H1 (cell line): Measurements from ENCODE around the gene SYT14.

Experiments
- FOSL1 ChIP-seq: IDR thresholded peaks from 2 replicates; pipeline ENCODE4 v1.6.1; 2011; ENCODE audit warnings: mild to moderate bottlenecking, low read depth, low read length, moderate library complexity; ENCODE audit not compliant: insufficient read depth
- JUN ChIP-seq: IDR thresholded peaks from 2 replicates; pipeline ENCODE4 v1.6.1; 2011; ENCODE audit warnings: low read depth, mild to moderate bottlenecking, improper control_type of control experiment, low read length
- POLR2A ChIP-seq, 2 experiments: IDR thresholded peaks; 1 replicate in 1 of 2; 2 replicates in 1 of 2; pipeline ENCODE4 v1.6.1; 2011; ENCODE audit warnings: low read depth in 2 of 2, low read length in 2 of 2, mild to moderate bottlenecking in 2 of 2; ENCODE audit errors: control extremely low read depth in 1 of 2
- RAD21 ChIP-seq, 2 experiments: IDR thresholded peaks in 1 of 2; conservative IDR thresholded peaks in 1 of 2; 2 replicates each; pipeline ENCODE4 v1.6.1; 2011; ENCODE audit warnings: low read depth in 2 of 2, low read length in 2 of 2, improper control_type of control experiment in 1 of 2, inconsistent platforms in 1 of 2, mild to moderate bottlenecking in 1 of 2, moderate library complexity in 1 of 2

DNA sequence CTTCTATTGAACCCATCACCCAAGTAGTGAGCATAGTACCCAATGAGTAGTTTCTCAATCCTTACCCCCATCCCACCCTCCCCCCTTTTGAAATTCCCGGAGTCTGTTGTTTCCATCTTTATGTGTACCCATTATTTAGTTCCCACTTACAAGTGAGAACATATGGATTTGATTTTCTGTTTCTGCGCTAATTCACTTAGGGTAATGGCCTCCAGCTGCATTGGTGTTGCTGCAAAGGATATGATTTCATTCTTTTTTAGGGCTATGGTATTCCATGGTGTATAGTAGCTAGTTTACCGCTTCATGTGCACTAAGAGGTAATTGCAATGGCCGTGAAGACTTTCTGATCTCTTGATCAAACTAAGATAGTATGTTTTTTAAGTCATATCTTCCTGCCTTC lies 187.1 kb downstream of the SYT14 start:
- TF ChIP-seq POLR2A (IDR thresholded peaks at IDR 0.05; ENCODE audit: control extremely low read depth in 1 of 2, low read depth in 2 of 2, low read length in 2 of 2): no peak
- no peak for TF ChIP-seq RAD21 (IDR thresholded peaks at IDR 0.05 in 1 of 2, conservative IDR thresholded peaks at IDR 0.05 in 1 of 2; ENCODE audit: low read depth in 2 of 2, low read length in 2 of 2)
- TF ChIP-seq FOSL1: no peak
- no peak for TF ChIP-seq JUN
